SJSA1 (cell line): ENCODE results near the gene JMJD7. TPM values are rescaled to one million over a fixed set of nuclear protein-coding genes. Genes with fewer than 3 reads are reported as not detected.

ENCODE experiments used
- DNase-seq, 2 experiments: peaks; one replicate each; pipeline ENCODE4 v3.0.0-alpha.2; 2015 to 2020; ENCODE audit warnings: low spot score in 2 of 2, low read depth in 1 of 2
- H3K27ac ChIP-seq: fragments of 250-450 bp; sonication (Bioruptor Pico); 2 replicates; pipeline ENCODE4 v1.5.1; 2020; ENCODE audit warnings: mild to moderate bottlenecking, moderate library complexity
- H3K27me3 ChIP-seq: fragments of 250-450 bp; sonication (Bioruptor Pico); replicated peaks from 2 replicates; pipeline ENCODE4 v1.5.1; 2020; ENCODE audit warnings: mild to moderate bottlenecking, moderate library complexity
- H3K36me3 ChIP-seq: fragments of 250-450 bp; sonication (Bioruptor Pico); 2 replicates; pipeline ENCODE4 v1.5.1; 2020; ENCODE audit warnings: mild to moderate bottlenecking
- H3K4me1 ChIP-seq: fragments of 250-450 bp; sonication (Bioruptor Pico); replicated peaks from 2 replicates; pipeline ENCODE4 v1.6.1; 2021; ENCODE audit warnings: mild to moderate bottlenecking
- H3K4me3 ChIP-seq: fragments of 250-450 bp; sonication (Bioruptor Pico); 2 replicates; pipeline ENCODE4 v1.5.1; 2020; ENCODE audit warnings: mild to moderate bottlenecking
- H3K9me3 ChIP-seq: fragments of 250-450 bp; sonication (Bioruptor Pico); replicated peaks from 2 replicates; pipeline ENCODE4 v1.5.1; 2020; ENCODE audit warnings: mild to moderate bottlenecking
- total RNA-seq: library from RNA; depleted of rRNA; stranded (reverse); fragments of >200 nt; shearing (Covaris generic); gene quantifications from 2 replicates; pipeline ENCODE4 v1.2.3, GENCODE V29; 2014

Gene JMJD7
- total RNA-seq, 1 experiment from 2014 or later: 9.4 TPM

GRCh38 chr15:41860049-41860828 is 32.3 kb downstream of the JMJD7 start:
- no peak for DNase-seq
- Histone ChIP-seq H3K27me3 (no peaks in the 10 kb centered on the region), H3K9me3 (no peaks in the 10 kb centered on the region), H3K27ac (no peak overlapping the region), H3K36me3 (no peaks in the 10 kb centered on the region), H3K4me1 (no peaks in the 10 kb centered on the region), H3K4me3 (no peak overlapping the region)

- Histone ChIP-seq H3K4me3 (no peak overlapping the region), H3K27ac (no peak overlapping the region), H3K4me1 (no peaks in the 10 kb centered on the region)
These were observed 34.0 kb downstream of the JMJD7 start for GRCh38 chr15:41861736-41862356.

DNA sequence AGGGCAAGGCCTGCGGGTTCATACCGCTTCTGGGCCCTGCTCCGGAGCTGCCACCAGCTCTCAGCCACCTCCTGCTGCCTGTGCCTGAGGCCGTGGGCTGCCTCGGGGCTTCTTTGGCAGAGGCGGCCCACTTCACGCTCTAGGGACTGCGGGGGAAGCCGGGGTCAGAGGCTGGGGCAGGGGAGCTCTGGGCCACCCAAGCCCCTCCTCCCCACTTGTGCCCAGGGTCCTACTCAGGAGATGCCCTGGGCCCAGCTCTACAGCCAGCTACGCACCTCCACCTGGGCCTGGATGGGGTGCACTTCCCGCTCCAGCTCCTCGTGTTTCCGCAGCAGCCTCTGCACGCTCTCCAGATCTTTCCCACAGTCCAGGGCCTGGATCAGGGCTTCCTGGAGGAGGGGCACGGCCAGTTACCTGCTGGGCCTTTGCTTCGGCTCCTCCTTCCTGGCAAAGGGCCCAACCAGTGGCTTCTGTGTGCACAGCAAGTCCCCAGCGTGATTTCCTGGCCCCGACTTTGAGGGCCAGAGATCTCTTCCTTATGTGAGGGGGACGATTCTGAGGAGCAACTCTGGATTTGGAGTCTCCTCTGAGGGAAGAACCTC is 34.7 kb downstream of the JMJD7 start:
- Histone ChIP-seq H3K27ac (no peak overlapping the region), H3K9me3 (no peaks in the 10 kb centered on the region), H3K4me1 (no peaks in the 10 kb centered on the region), H3K27me3 (no peaks in the 10 kb centered on the region), H3K36me3 (no peaks in the 10 kb centered on the region), H3K4me3 (no peak overlapping the region)
- no peak for DNase-seq

More at GRCh38 chr15:41861736-41862356, 34.0 kb downstream of the JMJD7 start:
- no peak for DNase-seq
- Histone ChIP-seq H3K27me3 (no peaks in the 10 kb centered on the region), H3K36me3 (no peaks in the 10 kb centered on the region), H3K9me3 (no peaks in the 10 kb centered on the region)

- no peaks in the 10 kb centered on the region for H3K4me1 ChIP-seq
- H3K27me3 ChIP-seq: no peaks in the 10 kb centered on the region
- no peaks in the 10 kb centered on the region for H3K36me3 ChIP-seq
- H3K27ac ChIP-seq: no peak overlapping the region
- H3K9me3 ChIP-seq: no peaks in the 10 kb centered on the region
- no peak overlapping the region for H3K4me3 ChIP-seq
- no peak for DNase-seq
These were observed 37.7 kb downstream of the JMJD7 start for GRCh38 chr15:41865490-41866055.

- Histone ChIP-seq H3K4me3 (no peak overlapping the region), H3K27me3 (no peaks in the 10 kb centered on the region), H3K27ac (no peak overlapping the region), H3K4me1 (no peaks in the 10 kb centered on the region), H3K9me3 (no peaks in the 10 kb centered on the region), H3K36me3 (no peaks in the 10 kb centered on the region)
- no peak for DNase-seq
These were observed 38.4 kb downstream of the JMJD7 start for GRCh38 chr15:41866263-41866703.

- no peaks in the 10 kb centered on the region for H3K36me3 ChIP-seq
- no peaks in the 10 kb centered on the region for H3K27me3 ChIP-seq
- no peak for DNase-seq
These were observed 39.1 kb downstream of the JMJD7 start for GRCh38 chr15:41866872-41867579.

DNA sequence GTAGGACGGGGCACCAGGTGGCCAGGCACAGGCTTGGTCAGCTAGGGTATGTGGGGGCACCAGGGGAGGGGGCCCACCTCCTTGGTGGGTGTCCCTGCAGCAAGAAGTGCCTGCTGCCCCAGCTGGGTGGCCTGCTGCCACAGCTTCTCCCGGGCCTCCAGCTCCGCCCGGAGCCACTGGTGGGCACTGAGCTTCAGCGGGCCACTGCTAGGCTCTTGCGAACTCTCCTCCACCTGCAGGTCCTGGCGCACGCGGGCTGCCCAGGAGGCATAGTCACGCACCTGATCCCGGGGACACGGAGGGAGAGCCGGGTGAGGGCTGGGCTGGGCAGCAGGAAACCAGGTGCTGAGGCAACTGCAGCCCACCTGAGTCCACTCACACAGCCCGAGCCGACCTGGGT is 40.4 kb downstream of the JMJD7 start:
- H3K4me1 ChIP-seq: no peaks in the 10 kb centered on the region
- no peak for DNase-seq
- H3K27ac ChIP-seq: no peak overlapping the region
- H3K9me3 ChIP-seq: no peaks in the 10 kb centered on the region
- H3K4me3 ChIP-seq: no peak overlapping the region
- no peaks in the 10 kb centered on the region for H3K27me3 ChIP-seq
- no peaks in the 10 kb centered on the region for H3K36me3 ChIP-seq

More at GRCh38 chr15:41866872-41867579, 39.1 kb downstream of the JMJD7 start:
- Histone ChIP-seq H3K9me3 (no peaks in the 10 kb centered on the region), H3K4me3 (no peak overlapping the region), H3K27ac (no peak overlapping the region), H3K4me1 (no peaks in the 10 kb centered on the region)

DNA sequence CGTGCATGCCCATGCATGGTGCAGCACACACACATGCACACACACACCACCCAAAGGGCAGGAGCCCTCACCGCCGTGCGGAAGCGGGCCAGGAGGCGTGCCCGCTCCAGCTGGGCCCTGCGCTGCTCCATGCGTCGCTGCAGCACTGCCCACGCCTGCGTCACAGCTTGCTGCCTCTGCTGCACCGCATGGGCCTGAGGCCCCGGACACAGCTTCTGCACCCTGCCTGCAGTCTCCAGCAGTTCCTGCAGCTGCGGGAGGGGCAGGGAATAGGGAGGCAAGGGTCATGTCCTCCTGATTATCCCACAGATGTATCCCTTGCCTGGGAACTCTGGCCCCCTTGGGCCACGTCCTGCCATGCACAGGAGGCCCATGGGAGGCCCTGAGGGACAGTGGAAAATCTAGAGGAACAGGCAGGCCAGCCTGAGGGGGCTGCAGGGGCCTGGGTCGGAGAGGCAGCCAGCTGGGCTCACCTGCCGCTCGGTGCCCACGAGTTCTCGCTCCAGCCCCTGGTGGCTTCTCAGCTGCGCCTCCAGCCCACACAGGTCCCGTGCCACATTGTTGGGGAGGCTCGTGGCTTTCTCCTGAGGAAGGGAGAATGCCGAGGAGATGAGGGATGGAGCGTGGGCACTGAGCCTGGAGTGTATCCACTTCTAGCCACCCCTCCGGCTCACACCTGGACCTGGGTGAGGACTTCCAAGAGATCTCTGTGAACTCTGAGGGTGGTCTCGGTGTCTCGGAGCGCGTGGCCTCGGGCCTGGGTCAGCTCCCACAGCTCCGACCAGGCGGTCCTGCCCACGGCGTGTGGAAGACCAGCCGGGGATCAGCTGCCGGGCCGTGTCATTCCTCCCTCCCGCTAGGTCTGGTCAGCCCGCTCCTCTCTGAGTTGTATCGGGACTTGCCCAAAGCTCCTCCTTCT is 42.1 kb downstream of the JMJD7 start:
- no peak overlapping the region for H3K4me3 ChIP-seq
- H3K27ac ChIP-seq: no peak overlapping the region
- no peaks in the 10 kb centered on the region for H3K4me1 ChIP-seq
- no peaks in the 10 kb centered on the region for H3K27me3 ChIP-seq
- DNase-seq: no peak
- H3K36me3 ChIP-seq: no peaks in the 10 kb centered on the region
- H3K9me3 ChIP-seq: no peaks in the 10 kb centered on the region

- no peak for DNase-seq
- Histone ChIP-seq H3K27me3 (no peaks in the 10 kb centered on the region), H3K27ac (no peak overlapping the region), H3K4me1 (no peaks in the 10 kb centered on the region), H3K9me3 (no peaks in the 10 kb centered on the region), H3K4me3 (no peak overlapping the region), H3K36me3 (no peaks in the 10 kb centered on the region)
These were observed 42.8 kb downstream of the JMJD7 start for GRCh38 chr15:41870689-41871081.

- H3K4me3 ChIP-seq: no peak overlapping the region
- no peaks in the 10 kb centered on the region for H3K27me3 ChIP-seq
- H3K36me3 ChIP-seq: no peaks in the 10 kb centered on the region
- H3K9me3 ChIP-seq: no peaks in the 10 kb centered on the region
- H3K27ac ChIP-seq: no peak overlapping the region
- DNase-seq: no peak
- H3K4me1 ChIP-seq: no peaks in the 10 kb centered on the region
These were observed 43.4 kb downstream of the JMJD7 start for GRCh38 chr15:41871175-41871905.

- H3K9me3 ChIP-seq: no peaks in the 10 kb centered on the region
- no peaks in the 10 kb centered on the region for H3K27me3 ChIP-seq
- no peak for DNase-seq
- no peaks in the 10 kb centered on the region for H3K4me1 ChIP-seq
- no peaks in the 10 kb centered on the region for H3K36me3 ChIP-seq
- H3K4me3 ChIP-seq: no peak overlapping the region
- no peak overlapping the region for H3K27ac ChIP-seq
These were observed 44.4 kb downstream of the JMJD7 start for GRCh38 chr15:41872166-41872747.

DNA sequence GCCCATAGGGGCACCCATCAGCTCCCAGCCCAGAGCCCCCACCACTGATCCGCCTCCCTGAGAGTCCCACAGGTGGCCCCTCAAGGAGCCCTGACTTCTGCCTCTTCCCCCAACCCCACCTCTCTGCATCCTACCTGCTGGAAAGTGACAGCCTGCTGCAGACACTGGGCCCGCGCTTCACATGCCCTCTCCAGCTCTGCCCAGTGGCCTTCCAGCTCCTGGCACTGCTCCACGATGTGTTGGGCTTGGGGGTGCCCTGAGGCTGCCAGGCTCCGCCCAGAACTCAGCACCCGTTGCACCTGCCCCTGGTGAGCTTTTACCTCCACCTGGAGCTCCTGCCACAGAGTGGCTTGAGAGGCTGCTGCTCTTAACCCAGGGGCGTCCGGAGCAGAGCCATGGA is 45.8 kb downstream of the JMJD7 start:
- DNase-seq: no peak

More for the DNA sequence above, 45.8 kb downstream of the JMJD7 start:
- Histone ChIP-seq H3K27ac (no peak overlapping the region), H3K27me3 (no peaks in the 10 kb centered on the region), H3K36me3 (no peaks in the 10 kb centered on the region), H3K4me1 (no peaks in the 10 kb centered on the region), H3K4me3 (no peak overlapping the region), H3K9me3 (no peaks in the 10 kb centered on the region)
